ENCODE data around the gene SMU1. TPM values are rescaled to one million over a fixed set of nuclear protein-coding genes. Genes with fewer than 3 reads are reported as not detected.

The SMU1 gene
- total and polyA plus RNA-seq, 2 of the 13 experiments (the other 11 are each of a cell fraction or from before 2014, with no cell fraction given), result 12.9 to 36.6 TPM

- TF ChIP-seq, protein P1, sequence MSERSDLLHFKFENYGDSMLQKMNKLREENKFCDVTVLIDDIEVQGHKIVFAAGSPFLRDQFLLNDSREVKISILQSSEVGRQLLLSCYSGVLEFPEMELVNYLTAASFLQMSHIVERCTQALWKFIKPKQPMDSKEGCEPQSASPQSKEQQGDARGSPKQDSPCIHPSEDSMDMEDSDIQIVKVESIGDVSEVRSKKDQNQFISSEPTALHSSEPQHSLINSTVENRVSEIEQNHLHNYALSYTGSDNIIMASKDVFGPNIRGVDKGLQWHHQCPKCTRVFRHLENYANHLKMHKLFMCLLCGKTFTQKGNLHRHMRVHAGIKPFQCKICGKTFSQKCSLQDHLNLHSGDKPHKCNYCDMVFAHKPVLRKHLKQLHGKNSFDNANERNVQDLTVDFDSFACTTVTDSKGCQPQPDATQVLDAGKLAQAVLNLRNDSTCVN (CRISPR knock-in tag; IDR thresholded peaks at IDR 0.05; ENCODE audit: borderline replicate concordance), result peak; percentile 86; the same call in 1 of the 2 replicates
- TF ChIP-seq IRX3 (CRISPR knock-in tag; IDR thresholded peaks at IDR 0.05; ENCODE audit: borderline replicate concordance, low read depth) (no peak), HDAC1 (CRISPR knock-in tag; IDR thresholded peaks at IDR 0.05) (0 out of 2 replicates have a peak, but pooled peaks have one; percentile 18), ZNF644 (CRISPR knock-in tag; IDR thresholded peaks at IDR 0.05; ENCODE audit: low read depth) (peak; percentile 78; the same call in 1 of the 2 replicates), ZNF138 (CRISPR knock-in tag; IDR thresholded peaks at IDR 0.05; ENCODE audit: low read depth) (no peak), TMF1 (CRISPR knock-in tag; IDR thresholded peaks at IDR 0.05; ENCODE audit: low read depth) (no peak), ATF7-NPFF (CRISPR knock-in tag; IDR thresholded peaks at IDR 0.05; ENCODE audit: low read depth) (no peak), GATAD1 (CRISPR knock-in tag; IDR thresholded peaks at IDR 0.05) (0 out of 2 replicates have a peak, but pooled peaks have one; percentile 27), KDM3A (CRISPR knock-in tag; IDR thresholded peaks at IDR 0.05; ENCODE audit: low read depth) (no peak), MATR3 (CRISPR knock-in tag; IDR thresholded peaks at IDR 0.05) (no peak), CREB1 (IDR thresholded peaks at IDR 0.05) (no peak), CREB1 (CRISPR knock-in tag; IDR thresholded peaks at IDR 0.05) (peak; percentile 56; the same call in 1 of the 2 replicates), ZNF879 (CRISPR knock-in tag; IDR thresholded peaks at IDR 0.05) (no peak), ZNF414 (CRISPR knock-in tag; IDR thresholded peaks at IDR 0.05) (no peak), ASH2L (IDR thresholded peaks at IDR 0.05; ENCODE audit: insufficient read length, low read depth, low read length) (peak; percentile 69), ZNF704 (CRISPR knock-in tag; IDR thresholded peaks at IDR 0.05; ENCODE audit: borderline replicate concordance) (no peak), EEA1 (CRISPR knock-in tag; IDR thresholded peaks at IDR 0.05; ENCODE audit: borderline replicate concordance) (no peak)
- TF ChIP-seq, protein P2, sequence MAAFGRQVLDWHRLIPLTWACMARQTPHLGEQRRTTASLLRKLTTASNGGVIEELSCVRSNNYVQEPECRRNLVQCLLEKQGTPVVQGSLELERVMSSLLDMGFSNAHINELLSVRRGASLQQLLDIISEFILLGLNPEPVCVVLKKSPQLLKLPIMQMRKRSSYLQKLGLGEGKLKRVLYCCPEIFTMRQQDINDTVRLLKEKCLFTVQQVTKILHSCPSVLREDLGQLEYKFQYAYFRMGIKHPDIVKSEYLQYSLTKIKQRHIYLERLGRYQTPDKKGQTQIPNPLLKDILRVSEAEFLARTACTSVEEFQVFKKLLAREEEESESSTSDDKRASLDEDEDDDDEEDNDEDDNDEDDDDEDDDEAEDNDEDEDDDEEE (CRISPR knock-in tag; IDR thresholded peaks at IDR 0.05), result no peak
- TF ChIP-seq, protein P3, sequence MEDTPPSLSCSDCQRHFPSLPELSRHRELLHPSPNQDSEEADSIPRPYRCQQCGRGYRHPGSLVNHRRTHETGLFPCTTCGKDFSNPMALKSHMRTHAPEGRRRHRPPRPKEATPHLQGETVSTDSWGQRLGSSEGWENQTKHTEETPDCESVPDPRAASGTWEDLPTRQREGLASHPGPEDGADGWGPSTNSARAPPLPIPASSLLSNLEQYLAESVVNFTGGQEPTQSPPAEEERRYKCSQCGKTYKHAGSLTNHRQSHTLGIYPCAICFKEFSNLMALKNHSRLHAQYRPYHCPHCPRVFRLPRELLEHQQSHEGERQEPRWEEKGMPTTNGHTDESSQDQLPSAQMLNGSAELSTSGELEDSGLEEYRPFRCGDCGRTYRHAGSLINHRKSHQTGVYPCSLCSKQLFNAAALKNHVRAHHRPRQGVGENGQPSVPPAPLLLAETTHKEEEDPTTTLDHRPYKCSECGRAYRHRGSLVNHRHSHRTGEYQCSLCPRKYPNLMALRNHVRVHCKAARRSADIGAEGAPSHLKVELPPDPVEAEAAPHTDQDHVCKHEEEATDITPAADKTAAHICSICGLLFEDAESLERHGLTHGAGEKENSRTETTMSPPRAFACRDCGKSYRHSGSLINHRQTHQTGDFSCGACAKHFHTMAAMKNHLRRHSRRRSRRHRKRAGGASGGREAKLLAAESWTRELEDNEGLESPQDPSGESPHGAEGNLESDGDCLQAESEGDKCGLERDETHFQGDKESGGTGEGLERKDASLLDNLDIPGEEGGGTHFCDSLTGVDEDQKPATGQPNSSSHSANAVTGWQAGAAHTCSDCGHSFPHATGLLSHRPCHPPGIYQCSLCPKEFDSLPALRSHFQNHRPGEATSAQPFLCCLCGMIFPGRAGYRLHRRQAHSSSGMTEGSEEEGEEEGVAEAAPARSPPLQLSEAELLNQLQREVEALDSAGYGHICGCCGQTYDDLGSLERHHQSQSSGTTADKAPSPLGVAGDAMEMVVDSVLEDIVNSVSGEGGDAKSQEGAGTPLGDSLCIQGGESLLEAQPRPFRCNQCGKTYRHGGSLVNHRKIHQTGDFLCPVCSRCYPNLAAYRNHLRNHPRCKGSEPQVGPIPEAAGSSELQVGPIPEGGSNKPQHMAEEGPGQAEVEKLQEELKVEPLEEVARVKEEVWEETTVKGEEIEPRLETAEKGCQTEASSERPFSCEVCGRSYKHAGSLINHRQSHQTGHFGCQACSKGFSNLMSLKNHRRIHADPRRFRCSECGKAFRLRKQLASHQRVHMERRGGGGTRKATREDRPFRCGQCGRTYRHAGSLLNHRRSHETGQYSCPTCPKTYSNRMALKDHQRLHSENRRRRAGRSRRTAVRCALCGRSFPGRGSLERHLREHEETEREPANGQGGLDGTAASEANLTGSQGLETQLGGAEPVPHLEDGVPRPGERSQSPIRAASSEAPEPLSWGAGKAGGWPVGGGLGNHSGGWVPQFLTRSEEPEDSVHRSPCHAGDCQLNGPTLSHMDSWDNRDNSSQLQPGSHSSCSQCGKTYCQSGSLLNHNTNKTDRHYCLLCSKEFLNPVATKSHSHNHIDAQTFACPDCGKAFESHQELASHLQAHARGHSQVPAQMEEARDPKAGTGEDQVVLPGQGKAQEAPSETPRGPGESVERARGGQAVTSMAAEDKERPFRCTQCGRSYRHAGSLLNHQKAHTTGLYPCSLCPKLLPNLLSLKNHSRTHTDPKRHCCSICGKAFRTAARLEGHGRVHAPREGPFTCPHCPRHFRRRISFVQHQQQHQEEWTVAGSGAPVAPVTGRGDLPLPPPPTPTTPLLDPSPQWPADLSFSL (CRISPR knock-in tag; IDR thresholded peaks at IDR 0.05), result no peak
- TF ChIP-seq, protein P4, sequence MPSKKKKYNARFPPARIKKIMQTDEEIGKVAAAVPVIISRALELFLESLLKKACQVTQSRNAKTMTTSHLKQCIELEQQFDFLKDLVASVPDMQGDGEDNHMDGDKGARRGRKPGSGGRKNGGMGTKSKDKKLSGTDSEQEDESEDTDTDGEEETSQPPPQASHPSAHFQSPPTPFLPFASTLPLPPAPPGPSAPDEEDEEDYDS (CRISPR knock-in tag; IDR thresholded peaks at IDR 0.05), result no peak
Observed at GRCh38 chr9:33048054-33048465, 28.4 kb downstream of the SMU1 start (continued).
